SK-N-SH (cell line): ENCODE data around the gene P2RX2.

Experiments
- NFIC ChIP-seq: IDR thresholded peaks from 2 replicates; pipeline ENCODE4 v1.4.0; 2012; ENCODE audit warnings: borderline replicate concordance
- TAF1 ChIP-seq: IDR thresholded peaks from 2 replicates; pipeline ENCODE4 v1.6.1; 2012; ENCODE audit warnings: low read depth, mild to moderate bottlenecking, low read length, moderate library complexity, borderline replicate concordance

DNA sequence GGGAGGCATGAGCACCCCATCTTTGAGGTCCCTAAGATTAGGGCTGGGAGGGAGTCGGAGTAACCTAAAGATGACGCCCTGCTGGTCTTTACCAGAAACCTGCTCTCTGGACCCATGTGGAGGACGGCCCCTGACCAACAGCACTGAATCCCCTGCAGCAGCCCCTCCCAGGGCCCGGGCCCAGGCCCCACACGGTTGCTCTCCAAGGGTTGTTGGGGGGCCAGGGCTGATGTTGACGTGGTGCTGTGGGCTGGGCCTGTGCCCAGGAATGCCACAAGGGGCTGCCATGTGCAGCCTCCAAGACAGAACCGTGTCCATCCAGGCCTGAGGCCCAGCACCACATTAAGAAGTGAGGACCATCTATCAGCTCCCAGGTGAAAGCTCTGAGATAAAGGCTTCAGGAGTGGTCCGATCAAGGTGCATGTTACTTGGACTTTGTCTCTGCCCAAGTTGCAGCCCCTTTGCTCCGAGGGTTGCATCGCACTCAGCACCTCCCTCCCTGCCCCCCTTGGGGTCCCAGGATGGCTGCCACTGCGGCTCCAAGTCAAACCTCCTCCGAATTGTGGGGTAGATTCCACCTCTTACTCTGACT is 37.8 kb upstream of the P2RX2 start:
- TF ChIP-seq NFIC (no peak), TAF1 (no peak)
